Retina (tissue), 1 donor: ENCODE data around the gene ASPG.
A peak's percentile ranks its signal among the peaks of the same experiment; 100 is the strongest.

ENCODE experiments used
- DNase-seq: peaks from one replicate; pipeline ENCODE4 v3.0.0-alpha.2; 2016

ASPG gene

DNA sequence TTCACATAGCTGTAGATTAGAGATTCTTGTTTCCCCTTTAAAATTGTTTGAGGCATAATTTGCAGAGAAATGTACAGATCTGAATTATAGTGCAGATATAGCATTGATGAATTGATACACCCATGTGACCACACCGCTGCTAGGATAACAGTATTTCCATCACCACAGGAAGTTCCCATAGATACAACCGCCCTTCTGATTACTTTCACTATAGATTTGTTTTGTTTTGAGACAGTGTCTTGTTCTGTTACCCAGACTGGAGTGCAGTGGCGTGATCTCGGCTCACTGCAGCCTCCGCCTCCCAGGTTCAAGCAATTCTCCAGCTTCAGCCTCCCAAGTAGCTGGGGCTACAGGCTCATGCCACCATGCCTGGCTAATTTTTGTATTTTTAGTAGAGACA, 8.8 kb upstream of the ASPG start:
- no peak for DNase-seq

DNA sequence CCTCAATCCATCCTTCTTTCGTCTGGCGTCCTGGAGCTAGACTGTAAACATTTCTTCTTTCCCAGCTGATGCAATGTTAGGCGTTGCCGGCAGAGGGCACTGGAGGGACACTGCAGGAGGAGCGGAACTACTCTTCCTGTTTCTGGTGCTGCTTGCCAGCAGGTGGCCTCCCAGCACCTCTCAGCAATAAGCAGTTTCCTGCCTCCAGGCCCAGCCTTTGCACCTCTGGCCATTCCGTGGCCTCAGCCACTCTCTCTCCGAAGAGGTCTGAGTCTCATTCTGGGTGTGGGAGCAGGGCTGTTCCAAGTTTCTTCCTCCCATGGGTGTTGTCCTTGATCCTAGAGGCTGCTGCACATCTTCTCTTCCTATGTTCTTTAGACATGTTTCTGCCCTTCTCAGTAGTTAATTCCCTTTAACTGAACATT, 7.5 kb upstream of the ASPG start:
- peak; percentile 91 for DNase-seq

DNA sequence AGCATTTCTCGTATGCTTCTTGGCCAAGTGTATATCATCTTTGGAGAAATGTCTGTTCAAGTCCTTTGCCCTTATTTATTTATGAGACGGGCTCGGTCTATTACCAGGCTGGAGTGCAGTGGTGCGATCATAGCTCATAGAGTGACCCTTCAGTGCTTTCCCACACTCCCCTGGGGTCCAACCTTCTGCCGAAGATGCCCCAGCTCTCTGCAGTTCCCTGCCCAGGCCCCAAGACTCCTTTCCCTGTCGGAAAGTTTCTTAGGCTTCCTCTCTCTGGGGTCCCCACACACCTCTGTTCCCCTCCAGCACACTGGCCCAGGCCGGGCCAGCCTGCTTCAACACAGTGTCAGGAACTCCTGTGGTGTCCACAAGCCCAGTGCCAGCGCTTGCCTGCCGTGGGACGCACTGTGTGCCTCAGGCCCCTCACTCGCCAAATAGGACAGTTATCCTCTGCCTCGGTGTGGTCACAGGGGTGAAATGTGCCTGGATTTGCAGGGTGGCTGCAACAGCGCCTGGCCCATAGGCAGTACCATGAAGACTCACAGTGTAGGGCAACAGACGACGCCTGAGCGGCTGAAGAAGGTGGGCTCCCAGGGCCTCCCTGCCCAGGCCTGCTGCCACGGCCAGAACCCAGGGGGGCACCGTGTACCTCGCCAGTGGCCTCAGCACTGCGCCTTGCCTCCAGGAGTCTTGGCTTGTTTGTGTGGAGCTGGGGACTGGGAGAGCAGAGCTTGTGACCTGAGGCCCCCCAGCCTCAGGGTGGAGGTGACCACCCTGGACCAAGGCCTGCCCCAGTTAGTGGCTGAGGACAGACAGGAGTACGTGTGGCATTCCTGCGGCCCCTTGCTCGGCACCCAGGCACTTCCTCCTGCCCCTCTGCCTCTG, 4.9 kb upstream of the ASPG start:
- no peak for DNase-seq

DNA sequence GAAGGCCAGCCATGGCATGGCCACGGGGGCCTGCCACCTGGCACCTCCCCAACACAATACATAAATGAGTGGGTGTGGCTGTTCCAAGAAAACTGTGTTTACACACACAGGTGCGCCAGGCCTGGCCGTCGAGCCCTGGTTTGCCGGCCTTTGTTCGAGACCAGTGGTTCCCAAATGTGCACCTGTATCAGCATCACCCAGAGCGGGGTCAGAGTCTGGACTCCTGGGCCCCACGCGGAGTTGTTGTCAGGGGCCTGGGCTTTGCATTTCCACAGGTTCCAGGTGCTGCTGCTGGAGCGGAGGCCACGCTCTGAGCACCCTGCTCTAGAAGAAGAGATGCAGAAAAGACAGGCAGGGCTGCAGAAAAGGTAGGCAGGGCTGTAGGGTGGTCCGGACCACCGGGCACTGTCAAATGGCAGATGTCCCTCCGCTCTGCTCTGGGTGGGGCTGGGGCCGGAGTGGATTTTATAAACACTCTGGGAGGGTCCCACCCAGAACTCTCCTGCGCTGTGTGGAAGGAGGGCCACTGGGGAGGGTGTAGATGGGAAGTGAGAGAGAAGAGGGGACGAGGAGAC, 4.2 kb upstream of the ASPG start:
- DNase-seq = no peak

DNA sequence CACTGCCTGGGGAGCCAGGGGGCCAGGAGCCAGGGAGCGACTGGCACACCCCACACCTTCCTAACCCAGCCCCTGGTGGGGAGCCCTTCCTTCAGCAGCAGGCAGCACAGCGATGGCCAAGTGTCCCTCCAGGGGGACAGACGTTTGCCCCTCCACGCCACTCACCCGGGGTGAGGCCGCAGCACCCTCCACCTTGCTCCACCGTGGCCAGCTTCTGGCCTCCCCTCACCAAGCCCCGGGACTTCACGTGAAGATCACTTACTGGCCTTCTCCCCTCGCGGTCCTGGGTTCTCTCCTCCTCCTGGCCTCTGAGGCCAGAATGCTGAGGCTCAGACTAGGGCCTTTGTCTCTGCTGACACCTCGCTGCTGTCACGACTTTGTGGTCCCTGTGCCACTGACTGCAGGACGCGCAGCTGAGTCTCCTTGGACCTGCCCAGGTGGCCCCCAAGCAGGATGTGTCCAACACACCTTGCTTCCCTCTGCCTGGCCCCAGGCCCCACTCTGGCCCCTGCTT, 3.5 kb upstream of the ASPG start:
- no peak for DNase-seq

DNA sequence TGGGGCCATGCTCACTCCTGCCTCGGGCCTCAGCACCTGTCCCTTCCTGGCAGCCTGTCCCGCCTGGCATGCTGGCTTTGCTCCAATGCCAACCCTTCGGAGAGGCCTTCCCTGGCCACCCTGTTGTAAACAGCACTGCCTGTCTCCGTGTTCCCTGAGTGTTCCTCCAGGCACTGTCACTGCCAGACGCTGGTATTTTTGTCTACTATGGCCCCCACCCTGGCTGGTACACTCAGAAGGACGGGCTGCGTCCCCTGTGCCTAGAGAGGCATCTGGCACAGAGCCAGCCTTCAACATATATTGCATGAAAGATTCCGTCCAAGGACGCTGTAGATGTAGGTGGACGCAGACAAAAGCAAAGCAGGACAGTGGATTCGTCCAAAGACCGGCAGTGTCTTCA, 2.7 kb upstream of the ASPG start:
- DNase-seq = no peak

DNA sequence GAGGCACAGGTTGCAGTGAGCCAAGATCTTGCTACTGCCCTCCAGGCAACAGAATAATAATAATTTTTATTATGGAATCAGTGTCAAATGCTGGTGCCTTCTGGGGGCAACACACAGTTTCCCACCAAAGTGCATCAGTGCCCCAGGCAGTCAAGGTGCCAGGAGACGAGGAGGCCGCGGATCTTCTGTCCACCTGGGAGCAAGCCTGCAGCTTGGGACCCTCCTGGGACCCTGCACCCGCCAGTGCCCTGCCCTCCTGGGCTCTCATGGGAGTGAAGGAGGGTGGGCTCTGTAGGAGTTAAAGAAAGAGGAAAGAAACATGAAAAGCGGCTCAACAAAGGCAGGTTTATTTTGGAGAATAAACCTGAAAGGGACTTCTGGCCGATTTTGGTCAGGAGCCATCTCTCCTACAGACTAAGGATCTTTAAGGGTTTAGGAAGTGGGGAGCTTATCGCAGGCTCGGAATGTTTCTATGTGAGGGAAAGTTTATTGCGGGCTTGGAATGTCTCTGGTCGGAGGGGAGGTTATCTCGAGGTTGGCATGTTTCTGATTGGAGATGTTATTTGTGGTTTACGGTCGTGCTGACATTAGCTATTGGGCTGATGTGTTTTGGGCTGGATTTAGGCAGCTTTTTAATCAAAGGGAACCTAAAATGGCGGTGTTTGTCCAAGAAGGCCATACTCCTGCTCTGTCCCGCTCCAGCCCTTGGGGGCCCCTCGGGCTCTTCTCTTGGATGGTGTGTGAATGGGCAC, 1.1 kb upstream of the ASPG start:
- no peak for DNase-seq

DNA sequence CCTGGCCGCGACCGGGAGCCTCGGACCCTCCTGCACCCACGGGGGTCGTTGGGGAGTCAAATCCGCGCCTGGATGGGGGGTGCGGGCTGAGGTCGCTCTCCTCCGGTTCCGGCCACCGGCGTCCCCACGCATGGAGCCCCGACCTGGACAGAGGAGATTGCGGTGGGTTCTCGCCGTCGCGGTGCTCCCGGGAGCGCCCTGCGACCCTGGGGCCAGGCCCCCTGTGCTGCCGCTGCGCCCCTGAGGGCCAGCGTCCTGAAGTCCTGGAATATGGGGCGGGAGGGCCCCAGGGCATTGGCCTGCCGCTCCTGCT, 345 bp downstream of the ASPG start:
- no peak for DNase-seq

DNA sequence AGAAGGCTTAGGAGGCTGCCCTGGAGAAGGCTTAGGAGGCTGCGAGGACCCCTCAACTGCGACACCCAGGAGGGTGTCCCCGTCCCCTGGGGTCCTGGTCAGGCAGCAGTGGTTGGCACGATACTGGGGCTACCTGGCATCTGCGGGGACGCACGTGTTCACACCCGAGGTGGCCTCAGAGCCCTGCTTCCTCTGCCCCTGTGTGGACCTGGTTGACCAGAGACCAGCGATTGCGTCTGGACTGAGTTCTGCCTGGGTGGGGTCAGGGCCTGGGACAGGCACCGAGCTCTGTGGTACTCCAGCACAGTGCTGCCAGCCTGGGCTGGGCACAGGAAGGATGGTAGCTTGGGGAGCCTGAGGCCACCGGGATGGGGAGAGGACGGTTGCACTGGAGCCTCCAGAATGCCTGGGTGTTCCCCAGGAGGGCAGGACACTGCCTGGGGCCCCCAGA, 735 bp downstream of the ASPG start:
- DNase-seq = no peak

DNA sequence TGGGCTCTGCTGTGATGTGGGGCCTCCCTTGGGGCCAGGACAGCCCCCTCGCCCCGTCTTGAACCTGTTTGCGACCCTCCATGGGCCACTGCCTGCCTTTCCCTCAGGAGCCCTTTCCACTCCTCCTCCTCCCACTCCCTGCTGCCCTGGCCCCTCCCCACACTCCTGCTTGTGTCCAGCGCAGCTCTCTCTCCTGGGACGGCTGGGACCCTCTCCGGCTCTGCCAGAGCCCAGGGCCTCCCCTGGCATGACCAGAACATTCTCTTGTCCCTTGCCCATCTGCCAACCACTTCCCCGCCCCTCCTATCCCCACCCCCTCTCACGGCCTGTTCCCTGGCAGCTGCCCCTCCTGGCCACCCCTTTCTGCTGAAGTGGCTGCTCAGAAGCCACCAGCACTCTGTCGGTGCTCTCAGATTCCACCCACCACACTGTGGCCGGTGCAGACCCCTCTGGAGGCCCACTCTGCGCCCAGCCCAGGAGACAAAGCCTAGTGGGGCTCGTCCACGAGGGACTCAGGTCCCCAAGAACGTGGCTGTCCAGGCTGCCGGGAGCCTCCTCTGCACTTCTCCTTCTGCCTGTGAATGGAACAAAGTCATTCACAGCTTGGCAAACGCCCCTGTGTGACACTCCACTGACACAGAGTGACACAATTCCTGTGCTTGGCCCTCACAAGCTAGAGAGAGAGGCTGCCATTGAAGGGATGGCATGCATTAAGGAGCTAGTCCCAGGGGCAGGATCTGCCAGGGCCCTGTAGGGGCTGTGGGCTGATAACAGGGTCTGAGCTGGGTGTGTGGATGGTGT, 1.4 kb downstream of the ASPG start:
- no peak for DNase-seq

DNA sequence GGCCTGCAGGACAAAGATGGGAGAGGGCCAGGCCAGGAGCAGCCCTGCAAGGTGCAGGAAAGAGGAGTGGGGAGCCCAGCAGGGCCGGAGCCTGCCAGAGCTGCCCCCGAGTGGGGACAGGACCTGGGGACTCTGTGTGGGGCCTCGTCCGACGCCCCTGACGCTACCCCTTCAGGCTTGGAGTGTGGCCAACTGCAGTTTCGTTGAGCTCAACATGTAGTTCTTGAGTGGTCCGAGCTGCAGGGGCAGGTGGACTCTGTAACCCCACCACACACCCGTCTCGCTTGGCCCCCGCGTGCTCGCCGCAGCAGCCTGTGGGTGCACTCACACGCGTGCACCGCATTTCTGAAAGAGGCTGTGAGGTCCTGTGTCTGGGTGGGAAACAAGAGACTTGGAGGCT, 2.0 kb downstream of the ASPG start:
- no peak for DNase-seq

DNA sequence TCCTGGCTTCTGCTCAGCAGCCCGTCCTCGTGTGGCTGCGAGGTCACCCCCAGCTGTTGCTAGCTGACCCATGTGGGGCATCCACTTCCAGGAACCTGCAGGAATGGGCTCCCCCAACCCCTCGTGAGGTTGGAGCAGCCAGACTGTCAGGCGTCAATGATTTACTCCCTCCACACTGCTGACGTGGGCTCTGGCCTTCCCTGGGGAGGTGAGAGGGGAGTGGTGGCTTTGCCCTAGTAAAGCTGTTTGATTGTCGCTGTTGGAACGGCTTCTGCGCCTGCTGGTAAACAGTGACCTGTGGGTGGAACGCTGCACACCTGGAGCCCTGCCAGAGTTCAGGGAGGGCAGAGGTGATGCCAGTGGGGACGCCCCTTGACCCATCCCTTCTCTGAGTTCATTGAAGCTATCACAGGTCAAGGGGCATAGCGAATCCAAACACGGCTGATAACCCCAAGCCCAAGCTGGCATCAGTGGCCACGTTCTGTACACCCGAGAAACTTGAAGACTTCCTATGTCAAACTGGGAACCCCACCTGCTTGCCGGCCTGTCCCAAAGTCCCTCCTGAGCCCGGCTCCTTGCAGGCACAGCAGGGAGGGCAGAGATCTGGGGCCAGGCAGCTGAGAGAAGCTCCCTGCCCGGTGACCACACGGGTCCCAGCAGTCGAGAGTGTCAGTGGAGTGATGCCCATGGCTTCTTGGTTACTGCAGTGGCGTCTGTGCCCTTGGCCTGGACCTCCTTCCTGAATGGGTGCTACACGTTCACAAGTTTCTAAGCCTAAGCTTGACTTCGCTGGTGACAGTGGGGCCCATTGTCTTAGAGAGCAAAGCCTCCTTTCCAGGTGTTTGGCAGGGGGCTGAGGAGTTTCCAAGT, 2.7 kb downstream of the ASPG start:
- no peak for DNase-seq

DNA sequence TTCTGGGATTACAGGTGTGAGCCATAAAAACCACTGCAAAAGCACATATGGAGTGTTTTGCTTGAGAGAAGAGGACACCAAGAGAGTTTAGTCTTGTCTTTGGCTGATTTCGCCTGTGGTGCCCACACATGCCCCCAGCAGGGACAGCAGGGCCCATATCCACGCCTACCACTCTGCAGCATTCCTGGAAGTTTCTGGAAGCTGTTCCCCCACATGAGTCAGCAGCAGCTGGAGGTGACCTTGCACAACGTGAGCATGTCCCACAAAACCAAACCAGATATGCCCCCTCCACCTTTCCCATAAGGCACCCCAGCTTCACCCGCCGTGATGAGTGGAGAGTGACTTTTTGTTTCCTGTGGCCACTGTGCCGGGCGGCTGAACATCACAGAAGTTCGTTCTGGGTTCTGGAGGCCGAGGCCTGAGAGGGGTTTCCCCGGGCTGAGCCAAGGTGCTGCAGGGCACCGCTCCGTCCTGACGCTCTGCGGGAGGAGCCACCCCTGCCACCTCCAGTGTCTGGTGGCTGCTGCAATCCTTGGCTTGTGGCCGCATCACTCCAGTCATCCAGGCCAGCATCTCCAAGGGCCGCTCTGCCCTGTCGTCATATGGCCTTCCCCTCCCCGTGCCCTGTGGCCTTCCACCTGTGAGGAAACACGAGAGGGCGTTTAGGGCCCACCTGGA, 4.7 kb downstream of the ASPG start:
- no peak for DNase-seq

DNA sequence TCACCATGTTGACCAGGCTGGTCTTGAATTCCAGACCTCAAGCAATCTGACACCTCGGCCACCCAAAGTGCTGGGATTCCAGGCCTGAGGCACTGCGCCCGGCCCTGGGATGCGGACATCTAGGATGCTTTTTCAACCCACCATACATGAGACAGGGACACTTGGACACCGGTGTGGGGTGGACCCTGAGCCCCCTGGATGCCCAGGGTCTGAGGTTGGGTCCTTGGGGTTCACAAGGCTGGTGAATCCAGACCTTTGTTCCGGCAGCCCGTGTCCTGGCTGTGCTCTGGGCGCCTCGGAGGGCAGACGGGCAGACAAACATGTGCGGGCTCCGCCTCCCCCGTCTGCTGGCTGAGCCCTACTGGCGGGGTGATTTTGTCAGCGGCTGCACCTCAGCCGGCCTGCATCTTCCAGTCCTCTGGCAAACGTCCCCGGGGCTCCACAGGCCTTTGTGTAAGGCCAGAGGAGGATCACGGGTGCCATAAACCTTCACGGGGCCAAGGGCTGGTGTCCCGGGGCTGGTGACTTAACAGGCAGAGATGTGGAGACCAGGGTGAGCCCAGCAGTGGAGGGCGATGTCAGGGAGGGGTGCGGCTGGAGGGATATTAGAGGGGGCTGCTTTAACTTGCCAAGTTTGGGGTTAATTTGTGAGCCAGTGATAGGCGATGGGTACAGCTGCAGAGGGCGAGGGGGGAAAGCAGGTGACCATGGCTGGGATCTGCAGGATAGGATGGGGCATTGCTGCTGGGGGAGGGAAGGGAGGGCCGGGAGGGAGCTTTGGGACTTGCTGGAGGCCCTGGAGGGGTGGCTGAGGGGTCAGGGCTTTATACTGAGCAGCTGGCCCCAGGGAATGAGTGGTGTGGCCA, 5.8 kb downstream of the ASPG start:
- peak; percentile 15 for DNase-seq

DNA sequence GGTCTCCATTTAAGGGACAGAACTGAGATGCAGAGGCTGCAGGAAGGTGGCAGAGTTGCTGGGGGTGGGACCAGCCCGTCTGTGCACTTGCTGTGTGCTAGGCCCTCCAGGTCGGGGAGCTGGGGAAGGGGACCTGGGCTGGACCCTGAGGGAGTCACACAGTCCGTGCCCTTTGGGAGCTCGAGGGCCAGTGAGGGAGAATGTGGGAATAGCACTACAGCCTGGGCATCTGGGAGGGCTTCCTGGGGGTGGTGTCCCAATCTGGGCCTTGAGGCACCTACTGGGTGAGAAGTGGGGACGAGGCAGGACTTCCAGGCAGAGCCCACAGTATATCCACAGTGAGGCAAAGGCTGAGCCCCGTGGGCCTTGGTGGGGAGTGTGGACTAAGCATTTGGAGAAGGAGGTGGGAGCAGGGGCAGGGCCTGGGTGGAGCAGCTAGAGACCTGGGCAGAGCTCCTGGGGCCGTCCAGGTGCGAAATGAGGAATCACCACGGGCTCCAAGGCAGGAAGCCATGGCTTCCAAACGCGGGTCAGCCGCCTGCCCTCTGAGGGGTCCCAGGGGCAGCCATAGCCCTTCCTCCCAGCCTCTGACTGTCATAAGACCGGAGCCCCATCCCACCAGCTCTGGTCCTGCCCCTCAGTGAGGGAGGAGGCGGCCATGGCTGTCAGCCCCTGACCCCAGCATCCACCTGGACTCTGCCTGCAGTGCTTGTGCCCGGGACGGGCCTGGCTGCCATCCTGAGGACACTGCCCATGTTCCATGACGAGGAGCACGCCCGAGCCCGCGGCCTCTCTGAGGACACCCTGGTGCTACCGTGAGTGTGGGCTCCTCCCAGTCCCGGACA, 6.6 kb downstream of the ASPG start:
- DNase-seq = no peak

DNA sequence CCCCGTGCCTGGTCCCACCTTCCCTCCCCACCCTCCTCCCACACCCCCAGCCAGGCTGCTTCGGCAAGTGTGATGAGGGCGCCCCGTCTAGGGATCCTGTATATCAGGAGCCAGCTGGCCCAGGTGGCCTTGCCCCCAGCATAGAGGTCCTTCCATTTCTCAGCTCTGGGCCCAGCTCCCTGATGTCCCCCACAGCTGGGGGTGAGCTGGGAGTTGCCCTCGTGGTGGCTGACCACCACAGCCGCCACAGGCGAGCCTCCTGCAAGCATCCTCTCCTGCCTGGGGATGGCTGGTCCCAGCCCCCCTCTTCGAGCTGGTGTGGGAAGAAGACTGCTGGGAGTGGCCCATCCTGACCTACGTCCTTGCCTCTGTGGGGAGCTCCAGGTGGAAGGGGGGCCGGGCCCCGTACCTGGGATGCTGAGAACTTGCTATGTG, 7.4 kb downstream of the ASPG start:
- no peak for DNase-seq

DNA sequence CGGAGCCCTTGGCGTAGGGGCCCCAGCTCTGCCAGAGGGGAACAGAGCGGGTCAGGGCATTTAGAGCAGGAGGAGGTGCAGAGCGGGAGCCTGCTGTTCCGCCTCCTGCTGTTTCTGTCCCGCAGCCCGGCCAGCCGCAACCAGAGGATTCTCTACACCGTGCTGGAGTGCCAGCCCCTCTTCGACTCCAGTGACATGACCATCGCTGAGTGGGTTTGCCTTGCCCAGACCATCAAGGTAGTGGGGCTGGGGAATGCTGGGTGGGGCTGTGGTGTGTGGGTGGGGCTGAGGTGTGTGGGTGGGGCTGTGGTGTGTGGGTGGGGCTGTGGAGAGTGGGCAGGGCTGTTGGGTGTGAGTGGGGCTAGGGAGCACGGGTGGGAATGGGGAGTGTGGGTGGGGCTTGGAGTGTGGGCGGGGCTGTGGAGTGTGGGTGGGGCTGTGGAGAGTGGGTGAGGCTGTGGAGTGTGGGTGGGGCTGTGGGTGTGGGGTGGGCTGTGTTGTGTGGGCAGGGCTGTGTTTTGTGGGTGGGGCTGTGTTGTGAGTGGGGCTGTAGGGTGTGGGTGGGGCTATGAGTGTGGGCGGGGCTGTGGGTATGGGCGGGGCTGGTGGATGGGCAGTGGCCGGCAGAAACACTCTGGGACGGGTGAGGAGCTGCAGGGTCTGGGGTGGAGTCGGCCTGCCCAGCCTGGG, 8.0 kb downstream of the ASPG start:
- no peak for DNase-seq

DNA sequence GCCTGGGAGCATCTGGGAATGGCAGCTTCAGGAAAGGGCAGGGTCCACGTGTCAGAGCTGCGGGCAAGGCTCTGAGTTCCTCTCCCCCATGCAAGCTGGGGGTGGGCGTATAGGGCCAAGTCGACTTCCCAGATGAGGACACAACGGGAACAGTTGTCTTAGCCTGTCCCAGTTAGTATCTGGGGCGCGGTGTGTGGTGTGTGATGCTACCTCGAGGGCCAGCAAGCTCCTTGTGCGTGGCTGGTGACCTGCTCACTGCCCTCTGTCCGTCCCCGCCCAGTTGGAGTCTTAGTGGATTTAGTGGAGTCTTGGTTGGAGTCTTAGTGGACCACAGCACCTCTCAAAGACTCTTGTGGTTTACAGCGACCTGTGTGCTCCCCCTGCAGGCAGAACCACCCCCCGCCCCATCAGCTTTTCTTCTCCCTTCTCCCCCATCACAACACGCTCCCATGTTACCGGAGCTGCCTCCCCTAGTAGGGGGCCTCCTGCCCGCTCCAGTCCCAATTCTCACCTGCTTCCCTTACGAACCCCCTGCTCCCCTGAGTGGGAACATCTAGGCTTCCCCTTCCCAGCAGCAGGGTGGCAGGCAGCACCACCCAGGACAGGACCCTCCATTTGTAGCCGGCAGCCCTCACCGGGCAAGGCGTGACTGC, 8.7 kb downstream of the ASPG start:
- DNase-seq = no peak
